GM21423 (cell line): ENCODE results near the gene FOXS1.
"Not testable (repeated sequence)": the region's sequence is repeated elsewhere in the genome, so short reads cannot be mapped to it uniquely, and the experiment has no call there.

Source experiments
- ATAC-seq: cut with Tn5 transposase; IDR thresholded peaks from one replicate; pipeline ENCODE4 v1.9.1; 2021; ENCODE audit warnings: mild to moderate bottlenecking, moderate library complexity; ENCODE audit not compliant: unreplicated experiment

The FOXS1 gene

GRCh38 chr20:31840906-31841816, 4.2 kb downstream of the FOXS1 start:
- ATAC-seq = no peak

- no peak for ATAC-seq
Observed at GRCh38 chr20:31839782-31840487, 5.5 kb downstream of the FOXS1 start.

GRCh38 chr20:31838646-31839292, 6.6 kb downstream of the FOXS1 start:
- no peak for ATAC-seq

GRCh38 chr20:31837896-31838397, 7.5 kb downstream of the FOXS1 start:
- ATAC-seq = no peak

- ATAC-seq = no peak
Observed at GRCh38 chr20:31836853-31837608, 8.4 kb downstream of the FOXS1 start.

GRCh38 chr20:31835977-31836852, 9.2 kb downstream of the FOXS1 start:
- ATAC-seq = peak; percentile 81

GRCh38 chr20:31835554-31835953, 9.8 kb downstream of the FOXS1 start:
- ATAC-seq = no peak

GRCh38 chr20:31833931-31834521, 11.4 kb downstream of the FOXS1 start:
- ATAC-seq = no peak

GRCh38 chr20:31833130-31833930, 12.1 kb downstream of the FOXS1 start:
- ATAC-seq = no peak

- no peak for ATAC-seq
Observed at GRCh38 chr20:31831771-31832306, 13.6 kb downstream of the FOXS1 start.

- ATAC-seq = no peak
Observed at GRCh38 chr20:31831211-31831610, 14.2 kb downstream of the FOXS1 start.

- no peak for ATAC-seq
Observed at GRCh38 chr20:31830406-31830981, 14.9 kb downstream of the FOXS1 start.

- ATAC-seq = no peak
Observed at GRCh38 chr20:31829731-31830130, 15.7 kb downstream of the FOXS1 start.

GRCh38 chr20:31828016-31828415, 17.4 kb downstream of the FOXS1 start:
- not testable (repeated sequence) for ATAC-seq

- no peak for ATAC-seq
Observed at GRCh38 chr20:31827059-31827458, 18.3 kb downstream of the FOXS1 start.

- ATAC-seq = no peak
Observed at GRCh38 chr20:31826074-31826473, 19.3 kb downstream of the FOXS1 start.

GRCh38 chr20:31824554-31825313, 20.7 kb downstream of the FOXS1 start:
- no peak for ATAC-seq
